SH-SY5Y (cell line): Measurements from ENCODE around the gene TRIM42.

Source experiments
- GATA2 ChIP-seq: IDR thresholded peaks from 2 replicates; pipeline ENCODE4 v1.6.1; 2011; ENCODE audit warnings: mild to moderate bottlenecking, low read depth, low read length
- GATA3 ChIP-seq: IDR thresholded peaks from 2 replicates; pipeline ENCODE4 v1.6.1; 2011; ENCODE audit warnings: low read depth, mild to moderate bottlenecking, low read length, moderate library complexity

DNA sequence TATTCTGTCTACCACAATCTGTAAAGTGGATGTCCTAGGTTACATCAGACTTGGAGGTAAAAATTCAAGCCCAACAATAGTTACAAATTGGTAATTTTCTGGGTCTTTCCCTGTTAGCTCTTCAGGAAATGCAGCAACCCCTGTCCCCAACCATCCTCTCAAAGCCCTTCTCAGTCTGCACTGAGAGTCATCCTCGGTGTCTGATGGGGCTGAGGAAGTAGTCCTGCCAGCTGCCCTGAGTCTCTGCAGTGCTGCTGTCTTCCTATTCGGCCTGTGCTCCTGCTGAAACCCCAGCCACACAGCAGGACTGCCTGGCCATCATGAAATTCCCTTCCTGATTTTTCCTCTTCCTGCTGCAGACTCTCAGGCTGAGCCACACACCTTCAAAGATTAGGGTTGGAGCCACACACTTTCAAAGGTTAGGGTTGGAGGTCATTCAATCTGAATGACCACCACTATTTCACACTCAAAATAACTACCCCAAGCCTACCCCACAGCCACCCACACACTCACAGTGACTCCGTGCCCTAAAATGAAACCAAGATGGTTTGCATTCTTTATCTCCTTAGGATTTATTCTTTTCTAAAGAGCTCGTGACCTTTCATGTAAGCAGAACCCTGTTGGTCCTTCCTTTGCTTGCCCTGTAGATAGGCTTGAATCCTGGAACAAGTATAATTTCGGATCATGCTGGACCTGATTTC lies 17.6 kb downstream of the TRIM42 start:
- no peak for TF ChIP-seq GATA2
- TF ChIP-seq GATA3 = no peak
